C4-2B (cell line): ENCODE data around the gene RBM45.
A peak's percentile ranks its signal among the peaks of the same experiment; 100 is the strongest.

Experiments used
- H3K27ac ChIP-seq: fragments of 450-650 bp; 2 replicates; pipeline ENCODE4 v1.5.1; 2017
- CTCF ChIP-seq: fragments of 450-650 bp; conservative IDR thresholded peaks from 2 replicates; pipeline ENCODE4 v1.5.1; 2017; ENCODE audit warnings: mild to moderate bottlenecking
- ZFX ChIP-seq: fragments of 450-650 bp; IDR thresholded peaks from 2 replicates; pipeline ENCODE4 v1.6.1; 2017

Gene RBM45

GRCh38 chr2:178088774-178089270 is 23.4 kb upstream of the RBM45 start:
- TF ChIP-seq ZFX: no peak
- TF ChIP-seq CTCF: no peak
- no peak overlapping the region for H3K27ac ChIP-seq

- no peak overlapping the region for H3K27ac ChIP-seq
- TF ChIP-seq ZFX: no peak
- no peak for TF ChIP-seq CTCF
These were observed 18.8 kb upstream of the RBM45 start for GRCh38 chr2:178093471-178093870.

GRCh38 chr2:178101321-178102079 is 10.7 kb upstream of the RBM45 start:
- H3K27ac ChIP-seq: no peak overlapping the region
- no peak for TF ChIP-seq CTCF
- no peak for TF ChIP-seq ZFX

GRCh38 chr2:178105566-178105965 is 6.7 kb upstream of the RBM45 start:
- TF ChIP-seq ZFX: no peak
- TF ChIP-seq CTCF: no peak
- no peak overlapping the region for H3K27ac ChIP-seq

- TF ChIP-seq CTCF (no peak), ZFX (no peak)
- no peak overlapping the region for H3K27ac ChIP-seq
These were observed 6.2 kb upstream of the RBM45 start for GRCh38 chr2:178106053-178106452.

GRCh38 chr2:178108176-178108575 is 4.1 kb upstream of the RBM45 start:
- TF ChIP-seq ZFX (no peak), CTCF (no peak)
- H3K27ac ChIP-seq: no peak overlapping the region

- TF ChIP-seq CTCF (peak; percentile 75), ZFX (no peak)
- H3K27ac ChIP-seq: no peak overlapping the region
These were observed 2.4 kb upstream of the RBM45 start for GRCh38 chr2:178109813-178110212.
